GM12878 (cell line): ENCODE measurements around the gene PPP6R1. TPM values are rescaled to one million over a fixed set of nuclear protein-coding genes. Genes with fewer than 3 reads are reported as not detected.

Source experiments
- ATAC-seq: fragments of 200-7000 bp; cut with Tn5 transposase; 3 replicates; pipeline ENCODE4 v1.9.1; 2020; ENCODE audit warnings: mild to moderate bottlenecking, moderate library complexity
- BruUV-seq: library from RNA; stranded (reverse); fragments of 400-500 nt; replicated peaks from 2 replicates; lab custom pipeline; 2021; lab: Mats Ljungman, UMichigan
- CTCF ChIA-PET: fragments of 300-600 bp; sonication (Branson Sonifier 250); formaldehyde crosslinking; extraction: SDS; loops from one replicate; lab custom pipeline; 2021; ENCODE audit warnings: inconsistent platforms; lab: Yijun Ruan, JAX
- POLR2A ChIA-PET: fragments of 350-600 bp; formaldehyde crosslinking; extraction: SDS; loops from one replicate; lab custom pipeline; 2021; ENCODE audit warnings: inconsistent platforms; lab: Charles Lee
- RAD21 ChIA-PET: fragments of 300-600 bp; sonication (Branson Sonifier 250); formaldehyde crosslinking; loops from one replicate; lab custom pipeline; 2023; ENCODE audit warnings: antibody characterized with exemption; ENCODE audit not compliant: unreplicated experiment; lab: Charles Lee
- SMC1A ChIA-PET: fragments of 300-600 bp; sonication (Branson Sonifier 250); formaldehyde crosslinking; loops from one replicate; lab custom pipeline; 2023; ENCODE audit not compliant: unreplicated experiment, uncharacterized antibody; lab: Charles Lee
- DNase-seq: peaks from one replicate; pipeline ENCODE4 v3.0.0-alpha.2; 2011; ENCODE audit warnings: low read depth, low spot score
- FAIRE-seq: peaks from 3 replicates; lab custom pipeline; 2011; peaks lifted over from hg19 to GRCh38; lab: Jason Lieb, UNC
- H2AFZ ChIP-seq: 2 replicates; pipeline ENCODE4 v1.6.0; 2011; ENCODE audit warnings: low read depth, low read length, control low read depth; ENCODE audit not compliant: control insufficient read depth
- H3K27ac ChIP-seq: 2 replicates; pipeline ENCODE4 v1.5.1; 2011; ENCODE audit warnings: control low read depth; ENCODE audit not compliant: control insufficient read depth, insufficient read depth
- H3K27me3 ChIP-seq, 2 experiments: replicated peaks in 1 of 2; 2 replicates each; pipeline versions ENCODE4 v1.6.0 to v1.6.1; 2011; ENCODE audit warnings: low read length in 1 of 2; ENCODE audit not compliant: control insufficient read depth in 2 of 2, insufficient read depth in 2 of 2
- H3K36me3 ChIP-seq, 2 experiments: 2 replicates each; pipeline ENCODE4 v1.5.1; 2011; ENCODE audit warnings: low read length in 1 of 2; ENCODE audit not compliant: control insufficient read depth in 2 of 2, insufficient read depth in 2 of 2
- H3K4me1 ChIP-seq: 2 replicates; pipeline ENCODE4 v1.6.1; 2011; ENCODE audit warnings: mild to moderate bottlenecking, low read length, moderate library complexity, mixed read lengths; ENCODE audit not compliant: control insufficient read depth, insufficient read depth
- H3K4me2 ChIP-seq: 2 replicates; pipeline ENCODE4 v1.6.0; 2011; ENCODE audit warnings: control low read depth; ENCODE audit not compliant: control insufficient read depth, insufficient read depth
- H3K4me3 ChIP-seq: fragments of 200-600 bp; sonication (generic); 2 replicates; pipeline ENCODE4 v1.5.1; 2016
- H3K79me2 ChIP-seq: 2 replicates; pipeline ENCODE4 v1.6.0; 2011; ENCODE audit warnings: low read length; ENCODE audit not compliant: control insufficient read depth, insufficient read depth
- H3K9ac ChIP-seq: 2 replicates; pipeline ENCODE4 v1.8.0; 2011; ENCODE audit warnings: low read length, control low read depth, mixed read lengths; ENCODE audit not compliant: control insufficient read depth, insufficient read depth
- H3K9me3 ChIP-seq: replicated peaks from 3 replicates; pipeline ENCODE4 v1.5.1; 2011; ENCODE audit warnings: mild to moderate bottlenecking, low read length; ENCODE audit not compliant: control insufficient read depth, insufficient read depth
- H4K20me1 ChIP-seq: 2 replicates; pipeline ENCODE4 v1.6.0; 2011; ENCODE audit not compliant: control insufficient read depth, insufficient read depth
- BCL11A ChIP-seq: IDR thresholded peaks from 2 replicates; pipeline ENCODE4 v1.6.1; 2011; ENCODE audit warnings: low read depth, low read length
- DPF2 ChIP-seq: fragments of 450-650 bp; IDR thresholded peaks from 2 replicates; pipeline ENCODE4 v1.6.1; 2017; ENCODE audit warnings: mild to moderate bottlenecking
- GABPA ChIP-seq: IDR thresholded peaks from 2 replicates; pipeline ENCODE4 v1.6.1; 2014; ENCODE audit warnings: antibody characterized with exemption, low read depth, mild to moderate bottlenecking, inconsistent platforms
- JUNB ChIP-seq: IDR thresholded peaks from 2 replicates; pipeline ENCODE4 v1.6.1; 2016; ENCODE audit warnings: antibody characterized with exemption, mild to moderate bottlenecking
- PML ChIP-seq: IDR thresholded peaks from 2 replicates; pipeline ENCODE4 v1.6.1; 2012; ENCODE audit warnings: low read length, inconsistent platforms
- POLR2AphosphoS2 ChIP-seq: IDR thresholded peaks from 2 replicates; pipeline ENCODE4 v1.6.1; 2011; ENCODE audit warnings: low read depth, mild to moderate bottlenecking, low read length, improper control_type of control experiment, moderate library complexity
- WRNIP1 ChIP-seq: IDR thresholded peaks from 2 replicates; pipeline ENCODE4 v1.6.1; 2011; ENCODE audit warnings: low read depth, low read length, improper control_type of control experiment, borderline replicate concordance
- YY1 ChIP-seq: IDR thresholded peaks from 2 replicates; pipeline ENCODE4 v1.6.1; 2011; ENCODE audit warnings: low read depth, mild to moderate bottlenecking, low read length
- WGBS: methylation state at CpG from one replicate; pipeline ENCODE4 v1.1.6; 2016; ENCODE audit warnings: low lambda C conversion rate; ENCODE audit not compliant: insufficient replicate concordance, insufficient coverage; ENCODE audit errors: missing lambda C conversion rate; 5-methylcytosine and 5-hydroxymethylcytosine counted together
- in situ Hi-C: fragments of 300-500 bp; cut with MboI; formaldehyde crosslinking; loops from 9 replicates; pipeline ENCODE4 v1.14.3; 2018; ENCODE audit warnings: mixed read lengths
- intact Hi-C: fragments of 100-400 bp; cut with micrococcal nuclease; formaldehyde crosslinking; loops from one replicate; pipeline ENCODE4 v1.14.2; 2022; ENCODE audit not compliant: unreplicated experiment
- polyA plus RNA-seq, 11 experiments: library from polyadenylated mRNA; depleted of rRNA in 4 of 11; unstranded in 6 of 11; stranded (reverse) in 5 of 11; fragments of >200 nt; fragmentation: Nextera tagmentation in 4 of 11; fragmentation: Illumina TruSeq in 1 of 11; extraction: Ambion mirVana in 4 of 11; extraction: Trizol in 1 of 11; gene quantifications; 1 replicate in 1 of 11; 2 replicates in 10 of 11; pipeline versions ENCODE4 v1.2.1 to v1.2.3, GENCODE V29; 2011 to 2016; ENCODE audit warnings: inconsistent platforms in 2 of 11, missing spikeins in 2 of 11, low read depth in 1 of 11
- total RNA-seq, 4 experiments: library from RNA; depleted of rRNA in 3 of 4; stranded (reverse); fragments of >200 nt in 3 of 4; fragmentation: Illumina TruSeq in 1 of 4; extraction: Trizol in 1 of 4; gene quantifications; 2 replicates each; pipeline versions ENCODE4 v1.2.1 to v1.2.3, GENCODE V29; 2013 to 2021
- TF ChIP-seq, protein P1 (sequence below): fragments of 450-650 bp; IDR thresholded peaks from 2 replicates; pipeline ENCODE4 v1.6.1; 2016; ENCODE audit warnings: mild to moderate bottlenecking, moderate library complexity, borderline replicate concordance
- TF ChIP-seq, protein P2 (sequence below): fragments of 450-650 bp; IDR thresholded peaks from 2 replicates; pipeline ENCODE4 v1.6.1; 2017; ENCODE audit warnings: mild to moderate bottlenecking, moderate library complexity
- TF ChIP-seq, protein P3 (sequence below): fragments of 150-350 bp; IDR thresholded peaks from 2 replicates; pipeline ENCODE4 v1.6.1; 2014; ENCODE audit warnings: mild to moderate bottlenecking, low read depth, low read length
- TF ChIP-seq, protein P4 (sequence below): fragments of 450-650 bp; IDR thresholded peaks from 2 replicates; pipeline ENCODE4 v1.6.1; 2018; ENCODE audit warnings: mild to moderate bottlenecking, low read depth, moderate library complexity; ENCODE audit not compliant: partially characterized antibody

The PPP6R1 gene
- total and polyA plus RNA-seq, 10 of the 15 experiments (the other 5 are each of a cell fraction or from before 2014, with no cell fraction given), result 0.80 to 173 (median 63.7) TPM

DNA sequence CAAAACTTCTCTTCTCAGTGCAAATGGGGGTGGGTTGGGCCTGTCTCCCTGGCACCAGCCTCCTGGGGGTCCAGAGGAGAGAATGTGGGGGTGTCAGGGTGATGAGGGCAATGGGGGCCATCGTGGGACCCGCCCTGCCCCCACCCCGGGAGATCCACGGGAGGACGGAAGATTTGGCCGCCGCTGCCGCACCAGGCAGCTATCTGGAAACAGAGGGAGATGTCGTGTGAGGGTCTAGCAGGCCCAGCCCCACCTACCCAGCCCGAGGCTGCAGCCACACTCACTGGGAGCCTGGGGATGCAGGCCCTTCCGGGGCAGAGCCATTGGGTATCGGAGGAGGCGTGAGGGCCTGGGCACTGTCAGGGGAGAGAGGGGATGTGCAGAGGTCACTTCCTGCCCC is 28.5 kb downstream of the PPP6R1 start:
- Histone ChIP-seq H3K27ac (no peak overlapping the region), H2AFZ (no peak overlapping the region), H3K27me3 (no peaks in the 10 kb centered on the region), H3K4me3 (no peak overlapping the region), H3K9me3 (no peaks in the 10 kb centered on the region), H3K9ac (no peak overlapping the region), H3K4me2 (no peak overlapping the region), H3K4me1 (no peaks in the 10 kb centered on the region), H4K20me1 (peaks cover 3% of the 10 kb centered on the region; the same call in 1 of the 2 replicates), H3K79me2 (no peaks in the 10 kb centered on the region), H3K36me3 (peaks cover 21 to 44% of the 10 kb centered on the region in 2 experiments; a peak in 3 of 4 replicates)
- POLR2A ChIA-PET, result no interaction called here
- in situ Hi-C loops, result no loop called here
- ATAC-seq (no peak), DNase-seq (no peak), FAIRE-seq (no peak)
- RAD21 ChIA-PET, result no interaction called here
- WGBS, result 91% methylated on average over 13 of the region's 13 CpGs
- no TSS peak for BruUV-seq
- intact Hi-C loops, result no loop called here
- SMC1A ChIA-PET, result no interaction called here
- CTCF ChIA-PET, result no interaction called here
- TF ChIP-seq DPF2, result no peak
- no peak for TF ChIP-seq BCL11A
- TF ChIP-seq, protein P1, sequence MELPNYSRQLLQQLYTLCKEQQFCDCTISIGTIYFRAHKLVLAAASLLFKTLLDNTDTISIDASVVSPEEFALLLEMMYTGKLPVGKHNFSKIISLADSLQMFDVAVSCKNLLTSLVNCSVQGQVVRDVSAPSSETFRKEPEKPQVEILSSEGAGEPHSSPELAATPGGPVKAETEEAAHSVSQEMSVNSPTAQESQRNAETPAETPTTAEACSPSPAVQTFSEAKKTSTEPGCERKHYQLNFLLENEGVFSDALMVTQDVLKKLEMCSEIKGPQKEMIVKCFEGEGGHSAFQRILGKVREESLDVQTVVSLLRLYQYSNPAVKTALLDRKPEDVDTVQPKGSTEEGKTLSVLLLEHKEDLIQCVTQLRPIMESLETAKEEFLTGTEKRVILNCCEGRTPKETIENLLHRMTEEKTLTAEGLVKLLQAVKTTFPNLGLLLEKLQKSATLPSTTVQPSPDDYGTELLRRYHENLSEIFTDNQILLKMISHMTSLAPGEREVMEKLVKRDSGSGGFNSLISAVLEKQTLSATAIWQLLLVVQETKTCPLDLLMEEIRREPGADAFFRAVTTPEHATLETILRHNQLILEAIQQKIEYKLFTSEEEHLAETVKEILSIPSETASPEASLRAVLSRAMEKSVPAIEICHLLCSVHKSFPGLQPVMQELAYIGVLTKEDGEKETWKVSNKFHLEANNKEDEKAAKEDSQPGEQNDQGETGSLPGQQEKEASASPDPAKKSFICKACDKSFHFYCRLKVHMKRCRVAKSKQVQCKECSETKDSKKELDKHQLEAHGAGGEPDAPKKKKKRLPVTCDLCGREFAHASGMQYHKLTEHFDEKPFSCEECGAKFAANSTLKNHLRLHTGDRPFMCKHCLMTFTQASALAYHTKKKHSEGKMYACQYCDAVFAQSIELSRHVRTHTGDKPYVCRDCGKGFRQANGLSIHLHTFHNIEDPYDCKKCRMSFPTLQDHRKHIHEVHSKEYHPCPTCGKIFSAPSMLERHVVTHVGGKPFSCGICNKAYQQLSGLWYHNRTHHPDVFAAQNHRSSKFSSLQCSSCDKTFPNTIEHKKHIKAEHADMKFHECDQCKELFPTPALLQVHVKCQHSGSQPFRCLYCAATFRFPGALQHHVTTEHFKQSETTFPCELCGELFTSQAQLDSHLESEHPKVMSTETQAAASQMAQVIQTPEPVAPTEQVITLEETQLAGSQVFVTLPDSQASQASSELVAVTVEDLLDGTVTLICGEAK, result no peak
- TF ChIP-seq, protein P2, sequence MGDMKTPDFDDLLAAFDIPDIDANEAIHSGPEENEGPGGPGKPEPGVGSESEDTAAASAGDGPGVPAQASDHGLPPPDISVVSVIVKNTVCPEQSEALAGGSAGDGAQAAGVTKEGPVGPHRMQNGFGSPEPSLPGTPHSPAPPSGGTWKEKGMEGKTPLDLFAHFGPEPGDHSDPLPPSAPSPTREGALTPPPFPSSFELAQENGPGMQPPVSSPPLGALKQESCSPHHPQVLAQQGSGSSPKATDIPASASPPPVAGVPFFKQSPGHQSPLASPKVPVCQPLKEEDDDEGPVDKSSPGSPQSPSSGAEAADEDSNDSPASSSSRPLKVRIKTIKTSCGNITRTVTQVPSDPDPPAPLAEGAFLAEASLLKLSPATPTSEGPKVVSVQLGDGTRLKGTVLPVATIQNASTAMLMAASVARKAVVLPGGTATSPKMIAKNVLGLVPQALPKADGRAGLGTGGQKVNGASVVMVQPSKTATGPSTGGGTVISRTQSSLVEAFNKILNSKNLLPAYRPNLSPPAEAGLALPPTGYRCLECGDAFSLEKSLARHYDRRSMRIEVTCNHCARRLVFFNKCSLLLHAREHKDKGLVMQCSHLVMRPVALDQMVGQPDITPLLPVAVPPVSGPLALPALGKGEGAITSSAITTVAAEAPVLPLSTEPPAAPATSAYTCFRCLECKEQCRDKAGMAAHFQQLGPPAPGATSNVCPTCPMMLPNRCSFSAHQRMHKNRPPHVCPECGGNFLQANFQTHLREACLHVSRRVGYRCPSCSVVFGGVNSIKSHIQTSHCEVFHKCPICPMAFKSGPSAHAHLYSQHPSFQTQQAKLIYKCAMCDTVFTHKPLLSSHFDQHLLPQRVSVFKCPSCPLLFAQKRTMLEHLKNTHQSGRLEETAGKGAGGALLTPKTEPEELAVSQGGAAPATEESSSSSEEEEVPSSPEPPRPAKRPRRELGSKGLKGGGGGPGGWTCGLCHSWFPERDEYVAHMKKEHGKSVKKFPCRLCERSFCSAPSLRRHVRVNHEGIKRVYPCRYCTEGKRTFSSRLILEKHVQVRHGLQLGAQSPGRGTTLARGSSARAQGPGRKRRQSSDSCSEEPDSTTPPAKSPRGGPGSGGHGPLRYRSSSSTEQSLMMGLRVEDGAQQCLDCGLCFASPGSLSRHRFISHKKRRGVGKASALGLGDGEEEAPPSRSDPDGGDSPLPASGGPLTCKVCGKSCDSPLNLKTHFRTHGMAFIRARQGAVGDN, result no peak
- no peak for TF ChIP-seq PML
- TF ChIP-seq, protein P3, sequence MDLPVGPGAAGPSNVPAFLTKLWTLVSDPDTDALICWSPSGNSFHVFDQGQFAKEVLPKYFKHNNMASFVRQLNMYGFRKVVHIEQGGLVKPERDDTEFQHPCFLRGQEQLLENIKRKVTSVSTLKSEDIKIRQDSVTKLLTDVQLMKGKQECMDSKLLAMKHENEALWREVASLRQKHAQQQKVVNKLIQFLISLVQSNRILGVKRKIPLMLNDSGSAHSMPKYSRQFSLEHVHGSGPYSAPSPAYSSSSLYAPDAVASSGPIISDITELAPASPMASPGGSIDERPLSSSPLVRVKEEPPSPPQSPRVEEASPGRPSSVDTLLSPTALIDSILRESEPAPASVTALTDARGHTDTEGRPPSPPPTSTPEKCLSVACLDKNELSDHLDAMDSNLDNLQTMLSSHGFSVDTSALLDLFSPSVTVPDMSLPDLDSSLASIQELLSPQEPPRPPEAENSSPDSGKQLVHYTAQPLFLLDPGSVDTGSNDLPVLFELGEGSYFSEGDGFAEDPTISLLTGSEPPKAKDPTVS, result no peak
- TF ChIP-seq JUNB, result no peak
- TF ChIP-seq WRNIP1, result no peak
- no peak for TF ChIP-seq POLR2AphosphoS2
- TF ChIP-seq, protein P4, sequence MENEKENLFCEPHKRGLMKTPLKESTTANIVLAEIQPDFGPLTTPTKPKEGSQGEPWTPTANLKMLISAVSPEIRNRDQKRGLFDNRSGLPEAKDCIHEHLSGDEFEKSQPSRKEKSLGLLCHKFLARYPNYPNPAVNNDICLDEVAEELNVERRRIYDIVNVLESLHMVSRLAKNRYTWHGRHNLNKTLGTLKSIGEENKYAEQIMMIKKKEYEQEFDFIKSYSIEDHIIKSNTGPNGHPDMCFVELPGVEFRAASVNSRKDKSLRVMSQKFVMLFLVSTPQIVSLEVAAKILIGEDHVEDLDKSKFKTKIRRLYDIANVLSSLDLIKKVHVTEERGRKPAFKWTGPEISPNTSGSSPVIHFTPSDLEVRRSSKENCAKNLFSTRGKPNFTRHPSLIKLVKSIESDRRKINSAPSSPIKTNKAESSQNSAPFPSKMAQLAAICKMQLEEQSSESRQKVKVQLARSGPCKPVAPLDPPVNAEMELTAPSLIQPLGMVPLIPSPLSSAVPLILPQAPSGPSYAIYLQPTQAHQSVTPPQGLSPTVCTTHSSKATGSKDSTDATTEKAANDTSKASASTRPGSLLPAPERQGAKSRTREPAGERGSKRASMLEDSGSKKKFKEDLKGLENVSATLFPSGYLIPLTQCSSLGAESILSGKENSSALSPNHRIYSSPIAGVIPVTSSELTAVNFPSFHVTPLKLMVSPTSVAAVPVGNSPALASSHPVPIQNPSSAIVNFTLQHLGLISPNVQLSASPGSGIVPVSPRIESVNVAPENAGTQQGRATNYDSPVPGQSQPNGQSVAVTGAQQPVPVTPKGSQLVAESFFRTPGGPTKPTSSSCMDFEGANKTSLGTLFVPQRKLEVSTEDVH, result no peak
- no peak for TF ChIP-seq YY1
- no peak for TF ChIP-seq GABPA
